ENCODE measurements around the gene TMEM80. TPM values are rescaled to one million over a fixed set of nuclear protein-coding genes. Genes with fewer than 3 reads are reported as not detected.

TMEM80 gene
- polyA plus RNA-seq, 1 donor from 2014 or later: 35.6 TPM

- H3K27ac Mint-ChIP-seq: peak overlapping the region in 2 of 3 donors; percentile 59 to 80
- H3K4me3 Mint-ChIP-seq: peak overlapping the region in 2 of 4 donors; percentile 34 to 61
- H3K27me3 Mint-ChIP-seq: no peaks in the 10 kb centered on the region
Observed at GRCh38 chr11:690738-691633, 4.6 kb upstream of the TMEM80 start.

GRCh38 chr11:691710-692590, 3.7 kb upstream of the TMEM80 start:
- peaks cover 6% of the 10 kb centered on the region for H3K36me3 Mint-ChIP-seq
- H3K4me3 Mint-ChIP-seq: peak overlapping the region; percentile 5 to 92 (median 56)
- peak overlapping the region; percentile 23 to 94 (median 64) for H3K27ac Mint-ChIP-seq
- H3K9me3 Mint-ChIP-seq: no peaks in the 10 kb centered on the region
- no peaks in the 10 kb centered on the region for H3K27me3 Mint-ChIP-seq
- H3K4me1 Mint-ChIP-seq: peaks cover 19 to 33% (median 21%) of the 10 kb centered on the region in 3 donors

More at GRCh38 chr11:690738-691633, 4.6 kb upstream of the TMEM80 start:
- H3K9me3 Mint-ChIP-seq: no peaks in the 10 kb centered on the region
- H3K4me1 Mint-ChIP-seq: peaks cover 15 to 27% (median 16%) of the 10 kb centered on the region in 3 donors
- peaks cover 7% of the 10 kb centered on the region for H3K36me3 Mint-ChIP-seq

- Mint-ChIP-seq H3K36me3 (no peaks in the 10 kb centered on the region), H3K4me3 (peak overlapping the region; percentile 74 to 92 (median 84)), H3K27ac (peak overlapping the region; percentile 64 to 94 (median 67)), H3K27me3 (no peaks in the 10 kb centered on the region), H3K9me3 (no peaks in the 10 kb centered on the region), H3K4me1 (peaks cover 27 to 42% (median 28%) of the 10 kb centered on the region in 3 donors)
Observed at GRCh38 chr11:692824-693414, 2.7 kb upstream of the TMEM80 start.

- Mint-ChIP-seq H3K4me3 (peak overlapping the region; percentile 74 to 92 (median 84)), H3K9me3 (no peaks in the 10 kb centered on the region), H3K27ac (peak overlapping the region; percentile 64 to 94 (median 67)), H3K4me1 (peaks cover 28 to 43% (median 29%) of the 10 kb centered on the region in 3 donors), H3K36me3 (no peaks in the 10 kb centered on the region), H3K27me3 (no peaks in the 10 kb centered on the region)
Observed at GRCh38 chr11:693415-693831, 2.2 kb upstream of the TMEM80 start.

- Mint-ChIP-seq H3K36me3 (no peaks in the 10 kb centered on the region), H3K4me1 (peaks cover 28 to 43% (median 29%) of the 10 kb centered on the region in 3 donors), H3K27me3 (no peaks in the 10 kb centered on the region), H3K27ac (peak overlapping the region in 2 of 3 donors; percentile 64 to 94), H3K4me3 (peak overlapping the region; percentile 74 to 92 (median 84)), H3K9me3 (no peaks in the 10 kb centered on the region)
Observed at GRCh38 chr11:693887-694562, 1.6 kb upstream of the TMEM80 start.

- H3K27me3 Mint-ChIP-seq: no peaks in the 10 kb centered on the region
- peak within 1 kb of the TSS; percentile 86 to 96 (median 92) for H3K4me3 Mint-ChIP-seq
- no peaks in the 10 kb centered on the region for H3K36me3 Mint-ChIP-seq
- H3K9me3 Mint-ChIP-seq: no peaks in the 10 kb centered on the region
- peaks cover 28 to 43% (median 29%) of the 10 kb centered on the region in 3 donors for H3K4me1 Mint-ChIP-seq
- H3K27ac Mint-ChIP-seq: peak within 1 kb of the TSS; percentile 95 to 97 (median 95)
Observed at GRCh38 chr11:694563-695287, 891 bp upstream of the TMEM80 start, which contains the start of gene DEAF1. DEAF1 (minus strand) TSS chr11:695222; CDS start chr11:695047, 175 bp downstream.

GRCh38 chr11:695288-695537, 403 bp upstream of the TMEM80 start:
- Mint-ChIP-seq H3K4me1 (peaks cover 29 to 43% (median 30%) of the 10 kb centered on the region in 3 donors), H3K36me3 (no peaks in the 10 kb centered on the region), H3K27me3 (no peaks in the 10 kb centered on the region), H3K4me3 (peak overlapping the region; percentile 86 to 96 (median 92)), H3K27ac (peak overlapping the region; percentile 95 to 97 (median 95)), H3K9me3 (no peaks in the 10 kb centered on the region)

- Mint-ChIP-seq H3K9me3 (no peaks in the 10 kb centered on the region), H3K4me1 (peaks cover 25 to 38% (median 28%) of the 10 kb centered on the region in 3 donors), H3K4me3 (peak overlapping the region; percentile 86 to 96 (median 92)), H3K27ac (peak overlapping the region; percentile 60 to 97 (median 95)), H3K36me3 (no peaks in the 10 kb centered on the region), H3K27me3 (no peaks in the 10 kb centered on the region)
Observed at GRCh38 chr11:696955-697491, 1.4 kb downstream of the TMEM80 start.

- Mint-ChIP-seq H3K27me3 (no peaks in the 10 kb centered on the region), H3K27ac (peak overlapping the region in 2 of 3 donors; percentile 60 to 97), H3K4me3 (peak overlapping the region in 3 of 4 donors; percentile 28 to 90 (median 45)), H3K9me3 (no peaks in the 10 kb centered on the region), H3K4me1 (peaks cover 22 to 35% (median 22%) of the 10 kb centered on the region in 3 donors), H3K36me3 (no peaks in the 10 kb centered on the region)
Observed at GRCh38 chr11:697811-698311, 2.2 kb downstream of the TMEM80 start.

- Mint-ChIP-seq H3K27me3 (no peaks in the 10 kb centered on the region), H3K27ac (peak overlapping the region in 1 of 3 donors; percentile 97), H3K9me3 (no peaks in the 10 kb centered on the region), H3K4me1 (peaks cover 16 to 28% (median 16%) of the 10 kb centered on the region in 3 donors), H3K36me3 (no peaks in the 10 kb centered on the region), H3K4me3 (peak overlapping the region in 1 of 4 donors; percentile 90)
Observed at GRCh38 chr11:698493-699115, 3.0 kb downstream of the TMEM80 start.

GRCh38 chr11:699116-699508, 3.5 kb downstream of the TMEM80 start:
- Mint-ChIP-seq H3K4me1 (peaks cover 15 to 26% (median 15%) of the 10 kb centered on the region in 3 donors), H3K27ac (no peak overlapping the region), H3K27me3 (no peaks in the 10 kb centered on the region), H3K36me3 (no peaks in the 10 kb centered on the region), H3K4me3 (peak overlapping the region in 1 of 4 donors; percentile 23), H3K9me3 (no peaks in the 10 kb centered on the region)

- Mint-ChIP-seq H3K27ac (no peak overlapping the region), H3K9me3 (no peaks in the 10 kb centered on the region), H3K4me1 (peaks cover 15 to 26% (median 15%) of the 10 kb centered on the region in 3 donors), H3K27me3 (no peaks in the 10 kb centered on the region), H3K36me3 (no peaks in the 10 kb centered on the region), H3K4me3 (peak overlapping the region in 1 of 4 donors; percentile 48)
Observed at GRCh38 chr11:699753-700152, 4.1 kb downstream of the TMEM80 start.
